ENCODE measurements around the gene KDM2A.

DNA sequence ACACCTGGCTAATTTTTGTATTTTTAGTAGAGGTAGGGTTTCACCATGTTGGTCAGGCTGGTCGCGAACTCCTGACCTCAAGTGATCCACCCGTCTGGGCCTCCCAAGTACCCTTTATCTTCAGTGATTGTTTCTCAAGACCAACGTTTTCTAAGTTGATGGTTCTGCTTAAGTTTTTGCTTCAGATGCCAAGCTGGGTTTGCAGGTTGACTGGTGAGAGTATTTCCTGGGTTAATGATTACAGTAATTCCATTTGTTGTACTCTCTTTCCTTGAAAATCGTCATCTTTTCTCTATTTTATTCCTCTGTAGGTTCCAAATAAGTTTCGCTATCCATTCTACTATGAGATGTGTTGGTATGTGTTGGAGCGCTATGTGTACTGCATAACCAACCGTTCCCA lies 108.7 kb downstream of the KDM2A start:
- TF ChIP-seq, protein P1, sequence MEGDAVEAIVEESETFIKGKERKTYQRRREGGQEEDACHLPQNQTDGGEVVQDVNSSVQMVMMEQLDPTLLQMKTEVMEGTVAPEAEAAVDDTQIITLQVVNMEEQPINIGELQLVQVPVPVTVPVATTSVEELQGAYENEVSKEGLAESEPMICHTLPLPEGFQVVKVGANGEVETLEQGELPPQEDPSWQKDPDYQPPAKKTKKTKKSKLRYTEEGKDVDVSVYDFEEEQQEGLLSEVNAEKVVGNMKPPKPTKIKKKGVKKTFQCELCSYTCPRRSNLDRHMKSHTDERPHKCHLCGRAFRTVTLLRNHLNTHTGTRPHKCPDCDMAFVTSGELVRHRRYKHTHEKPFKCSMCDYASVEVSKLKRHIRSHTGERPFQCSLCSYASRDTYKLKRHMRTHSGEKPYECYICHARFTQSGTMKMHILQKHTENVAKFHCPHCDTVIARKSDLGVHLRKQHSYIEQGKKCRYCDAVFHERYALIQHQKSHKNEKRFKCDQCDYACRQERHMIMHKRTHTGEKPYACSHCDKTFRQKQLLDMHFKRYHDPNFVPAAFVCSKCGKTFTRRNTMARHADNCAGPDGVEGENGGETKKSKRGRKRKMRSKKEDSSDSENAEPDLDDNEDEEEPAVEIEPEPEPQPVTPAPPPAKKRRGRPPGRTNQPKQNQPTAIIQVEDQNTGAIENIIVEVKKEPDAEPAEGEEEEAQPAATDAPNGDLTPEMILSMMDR (IDR thresholded peaks at IDR 0.05), result no peak
- no peak for TF ChIP-seq POLR2A (IDR thresholded peaks at IDR 0.05)
